HG02973 (cell line): ENCODE data around the gene B3GALT5.
"Not testable (repeated sequence)": the region's sequence is repeated elsewhere in the genome, so short reads cannot be mapped to it uniquely, and the experiment has no call there.

Source experiments
- ATAC-seq: cut with Tn5 transposase; IDR thresholded peaks from one replicate; pipeline ENCODE4 v1.9.1; 2021; ENCODE audit warnings: moderate library complexity; ENCODE audit not compliant: unreplicated experiment

The B3GALT5 gene

DNA sequence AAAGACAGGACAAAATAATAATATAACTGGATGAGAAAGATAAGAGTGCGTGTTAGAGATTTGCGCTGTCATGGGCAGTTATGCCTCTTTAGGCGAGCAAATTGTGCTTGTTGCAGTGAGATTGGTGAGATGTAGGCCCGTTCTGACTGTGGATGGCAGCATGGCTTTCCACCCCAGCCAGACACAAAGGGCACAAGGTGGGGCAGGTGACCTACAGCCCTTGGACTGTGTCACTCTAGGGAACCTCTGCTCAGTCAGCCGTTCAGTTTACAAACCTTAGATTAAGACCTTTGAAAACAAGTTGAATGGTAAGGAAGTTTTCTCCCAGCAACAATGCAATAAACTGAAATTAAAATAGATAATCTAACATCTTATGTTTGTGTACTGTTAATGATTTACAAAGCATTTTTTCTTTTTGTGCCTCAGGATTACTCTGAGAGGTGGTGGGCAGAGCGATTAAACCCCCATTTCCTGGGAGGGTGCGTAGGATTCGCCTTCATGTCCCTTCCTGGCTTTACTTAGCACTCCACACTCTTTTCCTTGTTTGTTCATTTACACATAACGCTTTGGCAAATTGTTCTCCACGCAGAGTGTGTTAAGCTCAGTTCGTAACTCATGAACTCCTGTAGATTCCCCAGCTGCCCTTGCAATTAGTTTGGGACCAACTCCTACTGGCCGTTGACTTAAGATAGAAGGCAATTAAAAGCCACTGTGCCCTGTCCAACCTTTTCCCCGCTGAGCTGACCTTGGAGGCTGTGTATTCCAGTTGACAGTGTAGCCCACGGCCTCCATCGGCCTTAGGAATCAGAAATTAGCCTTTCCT, 74.1 kb downstream of the B3GALT5 start:
- ATAC-seq = no peak

DNA sequence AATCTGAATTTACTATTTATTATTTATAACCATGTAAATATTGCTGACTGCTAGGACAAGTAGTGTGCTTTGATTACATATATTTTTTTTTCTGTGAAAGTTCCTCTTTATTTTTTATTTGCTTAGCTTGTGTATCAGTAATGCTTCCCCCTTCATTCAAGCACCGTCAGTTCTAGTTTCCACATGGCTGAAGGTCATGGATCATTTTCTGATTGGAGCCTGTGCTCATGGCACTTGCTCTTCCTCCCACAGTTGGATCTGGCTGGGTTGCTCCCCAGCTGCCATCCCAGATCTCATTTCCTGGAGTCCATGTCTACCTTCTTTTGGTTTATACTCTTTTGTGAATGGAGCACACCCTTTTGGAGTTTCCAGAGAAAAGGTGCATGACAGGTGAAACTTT, 75.3 kb downstream of the B3GALT5 start:
- no peak for ATAC-seq

DNA sequence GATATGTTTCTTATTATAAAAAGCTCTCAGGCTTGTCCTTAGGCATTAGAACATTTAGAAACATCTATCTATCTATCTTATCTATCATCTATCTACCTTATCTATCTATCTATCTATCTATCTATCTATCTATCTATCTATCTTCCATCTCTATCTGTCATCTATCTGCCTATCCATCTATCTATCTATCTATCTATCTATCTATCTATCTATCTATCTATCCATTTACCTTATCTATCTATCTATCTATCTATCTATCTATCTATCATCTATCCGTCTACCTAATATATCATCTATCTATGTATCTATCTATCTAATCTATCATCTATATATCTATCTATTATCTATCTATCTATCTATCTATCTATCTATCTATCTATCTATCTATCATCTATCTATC, 77.1 kb downstream of the B3GALT5 start:
- not testable (repeated sequence) for ATAC-seq

DNA sequence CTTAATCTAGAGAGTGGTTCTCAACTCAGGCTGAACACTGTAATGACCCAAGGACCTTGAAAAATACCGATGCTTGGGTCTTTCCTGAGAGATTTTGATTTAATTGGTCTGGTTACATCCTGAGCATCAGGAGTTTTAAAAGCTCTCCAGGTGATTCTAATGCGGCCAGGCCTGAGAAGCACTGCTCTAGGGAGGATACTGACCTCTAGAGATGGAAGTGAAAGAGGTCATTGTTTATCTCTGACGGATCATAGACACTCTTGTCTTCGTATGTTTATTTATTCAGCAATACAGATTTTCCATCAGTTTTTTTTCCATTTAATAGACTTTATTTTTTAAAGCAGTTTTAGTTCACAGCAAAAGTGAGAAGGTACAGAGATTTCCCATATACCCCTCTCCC, 77.7 kb downstream of the B3GALT5 start:
- no peak for ATAC-seq

DNA sequence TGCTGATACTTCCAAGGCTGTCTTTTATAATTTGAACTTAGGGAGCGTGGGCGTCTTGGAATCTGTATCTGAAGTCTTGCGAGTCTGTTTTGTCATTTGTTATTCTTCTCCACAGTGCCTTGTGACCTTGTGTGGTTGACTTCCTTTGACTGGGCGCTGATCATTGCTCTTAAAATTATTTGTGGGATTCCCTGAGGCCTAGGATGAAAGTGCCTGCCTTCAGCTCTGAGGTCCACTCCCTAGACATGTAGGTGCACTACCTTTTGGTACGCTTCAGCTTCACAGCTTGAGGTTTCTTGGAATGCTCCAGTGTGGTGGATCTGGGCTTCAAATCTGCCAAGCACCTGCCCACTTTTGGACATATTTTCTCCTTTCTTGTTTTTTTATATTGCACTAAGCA, 82.0 kb downstream of the B3GALT5 start:
- ATAC-seq = no peak

DNA sequence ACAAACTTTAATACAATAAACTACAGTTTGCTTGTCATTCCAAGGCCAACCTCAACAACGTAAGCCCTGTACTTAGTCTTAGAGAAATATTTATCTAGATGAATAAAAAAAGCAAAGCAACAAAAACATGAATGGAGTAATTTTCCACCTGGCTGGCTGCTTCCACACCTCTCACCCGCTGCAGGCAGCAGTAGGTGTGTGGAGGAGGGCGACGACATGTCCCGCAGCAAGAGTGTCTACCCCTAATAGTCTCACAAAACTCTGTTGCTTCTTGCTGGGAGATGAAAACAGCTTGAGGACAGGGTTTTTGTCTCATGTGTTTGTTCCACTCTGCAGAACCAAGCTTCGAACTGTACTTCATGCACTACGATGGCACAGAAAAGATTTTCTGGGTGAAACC, 83.5 kb downstream of the B3GALT5 start:
- no peak for ATAC-seq

DNA sequence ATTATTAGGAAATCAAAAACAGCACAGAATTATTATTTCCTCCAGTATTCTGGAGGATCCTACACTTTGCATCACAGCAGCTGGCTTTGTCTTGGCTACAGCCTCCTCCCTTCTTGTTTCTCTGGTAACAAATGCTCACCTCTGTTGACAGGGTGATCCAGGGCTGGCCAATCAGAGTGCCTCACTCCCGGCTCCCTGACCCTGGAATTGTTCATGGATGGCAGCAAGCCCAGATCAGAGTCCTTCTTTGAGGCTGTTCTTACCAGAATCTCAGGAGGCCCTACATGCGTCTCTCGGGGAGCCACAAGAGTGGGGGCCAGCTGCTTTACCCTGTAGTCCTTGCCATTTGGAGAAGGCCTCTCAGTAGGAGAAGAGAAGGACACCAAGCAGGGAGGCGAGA, 83.9 kb downstream of the B3GALT5 start:
- ATAC-seq = no peak

DNA sequence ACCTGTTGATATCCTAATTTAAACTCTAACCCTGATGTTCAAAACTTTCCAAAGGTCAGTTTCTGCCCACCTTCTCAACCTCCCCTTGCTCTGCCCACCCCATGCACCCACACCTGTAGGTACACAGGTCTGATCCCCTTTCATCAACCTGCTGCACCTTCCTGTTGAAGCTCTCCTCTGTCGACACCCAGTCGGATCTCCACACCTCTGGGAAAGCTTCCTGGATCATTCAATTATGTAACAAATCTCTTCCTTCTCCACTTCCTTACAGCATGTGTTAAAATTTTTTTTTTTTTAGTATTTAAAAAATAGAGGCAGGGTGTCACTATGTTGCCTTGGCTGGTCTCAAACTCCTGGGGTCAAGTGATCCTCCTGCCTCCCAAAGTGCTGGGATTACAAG, 87.6 kb downstream of the B3GALT5 start:
- no peak for ATAC-seq

DNA sequence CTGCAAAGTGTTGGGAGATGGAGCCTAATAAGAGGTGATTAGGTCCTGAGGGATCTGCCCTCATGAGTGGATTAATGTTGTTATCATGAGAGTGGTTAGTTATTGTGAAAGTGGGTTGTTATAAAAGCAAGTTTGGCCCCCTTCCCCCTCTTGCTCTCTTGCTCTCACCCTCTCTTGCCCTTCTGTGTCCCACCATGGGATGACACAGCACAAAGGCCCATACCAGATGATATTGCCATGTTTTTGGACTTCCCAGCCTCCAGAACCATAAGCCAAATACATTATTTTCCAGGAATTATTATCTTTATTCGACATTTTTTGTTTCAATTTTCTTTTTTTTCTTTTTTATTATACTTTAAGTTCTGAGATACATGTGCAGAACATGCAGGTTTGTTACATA, 90.8 kb downstream of the B3GALT5 start:
- ATAC-seq = no peak

DNA sequence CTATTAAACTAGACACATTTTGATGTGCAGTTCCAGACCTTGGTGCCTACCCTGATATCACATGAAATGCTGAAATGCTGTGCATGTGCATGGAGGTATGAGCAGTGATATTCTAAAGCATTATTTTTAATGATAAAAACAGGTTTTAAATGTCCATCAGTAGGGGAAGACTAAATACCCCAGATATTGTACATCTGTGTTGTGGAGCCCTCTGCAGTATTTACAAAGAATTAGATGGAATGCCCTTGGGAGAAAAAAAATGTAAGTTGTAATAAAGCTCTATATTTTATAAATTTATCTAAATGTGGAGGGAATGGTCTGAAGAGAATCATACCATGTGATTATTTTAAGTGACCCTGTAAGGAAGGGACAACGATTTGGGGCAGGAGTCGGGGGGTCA, 93.1 kb downstream of the B3GALT5 start:
- no peak for ATAC-seq

DNA sequence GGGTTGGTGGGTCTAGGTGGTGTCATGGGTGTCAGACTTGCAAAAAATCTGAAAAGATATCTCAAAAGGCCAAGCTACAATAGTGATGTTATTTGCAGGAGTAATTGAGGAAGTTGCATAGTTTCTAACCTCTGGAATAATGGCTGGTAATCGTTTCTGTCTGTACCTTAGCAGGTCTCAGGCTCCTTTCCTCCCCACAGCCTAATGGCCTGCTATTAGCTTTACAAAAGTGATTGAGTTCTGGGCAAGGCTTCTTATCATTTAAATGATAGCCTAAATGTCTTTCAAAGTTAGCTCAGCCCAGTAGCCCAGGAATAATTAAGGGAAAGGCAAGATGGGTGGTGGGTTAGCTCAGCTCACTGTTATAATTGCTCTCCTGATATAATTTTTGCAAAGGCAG, 94.6 kb downstream of the B3GALT5 start:
- no peak for ATAC-seq

DNA sequence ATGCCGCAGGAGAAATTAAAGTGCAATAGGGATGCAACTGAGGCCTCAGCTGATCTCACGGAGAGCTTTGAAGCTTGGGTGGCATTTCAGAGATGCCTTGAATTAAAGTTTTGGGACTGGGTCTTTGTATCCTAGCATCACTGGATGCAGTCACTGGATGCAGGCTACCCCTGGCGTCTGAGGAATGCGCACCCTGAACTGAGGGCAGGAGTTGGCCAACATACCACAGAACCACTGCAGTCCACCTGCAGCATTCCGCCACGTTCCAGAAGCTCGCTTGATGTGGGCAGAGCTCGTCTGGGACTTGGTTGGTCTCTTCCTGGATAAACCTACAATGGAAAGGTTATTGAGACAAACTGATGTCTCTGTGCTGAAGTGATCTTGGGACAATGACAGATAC, 98.1 kb downstream of the B3GALT5 start:
- ATAC-seq = no peak

DNA sequence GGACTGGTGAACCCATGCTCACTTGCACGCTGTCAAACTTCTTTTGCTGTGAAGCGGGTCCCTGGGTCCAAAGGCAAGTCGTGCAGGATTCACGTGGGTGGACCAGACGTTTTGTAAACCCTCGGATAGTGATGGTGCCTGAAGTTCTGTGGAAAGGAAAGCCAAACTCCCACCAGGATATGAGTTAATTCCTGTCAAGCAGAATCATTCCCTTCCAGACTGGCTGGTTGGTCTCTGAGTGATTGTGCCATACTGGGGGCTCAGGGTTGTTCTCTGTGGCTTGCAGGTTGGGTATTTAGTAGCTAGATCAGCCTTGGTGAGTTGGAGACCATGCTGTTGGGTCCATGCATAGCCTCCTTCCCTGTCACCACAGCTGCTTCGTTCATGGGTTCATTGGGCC, 99.5 kb downstream of the B3GALT5 start:
- ATAC-seq = no peak

DNA sequence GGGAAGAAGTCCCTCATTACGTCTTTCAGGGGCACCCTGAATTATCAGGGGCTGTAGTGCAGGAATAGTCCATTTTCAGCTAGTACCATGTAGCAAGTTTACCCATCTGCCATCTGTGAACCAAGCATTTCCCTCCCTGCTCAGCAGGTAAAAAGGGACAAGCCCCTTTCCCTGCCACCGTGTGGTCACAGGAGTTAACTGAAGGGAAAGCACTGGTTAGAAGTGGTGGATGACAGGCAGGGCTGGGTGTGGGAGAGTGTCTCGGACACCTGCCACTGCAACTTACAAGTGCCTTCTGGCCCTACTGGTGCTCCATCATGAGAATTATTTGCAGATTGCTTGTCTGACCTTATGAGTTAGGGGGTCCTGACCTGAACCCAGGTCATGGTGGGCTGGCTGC, 100.2 kb downstream of the B3GALT5 start:
- no peak for ATAC-seq

DNA sequence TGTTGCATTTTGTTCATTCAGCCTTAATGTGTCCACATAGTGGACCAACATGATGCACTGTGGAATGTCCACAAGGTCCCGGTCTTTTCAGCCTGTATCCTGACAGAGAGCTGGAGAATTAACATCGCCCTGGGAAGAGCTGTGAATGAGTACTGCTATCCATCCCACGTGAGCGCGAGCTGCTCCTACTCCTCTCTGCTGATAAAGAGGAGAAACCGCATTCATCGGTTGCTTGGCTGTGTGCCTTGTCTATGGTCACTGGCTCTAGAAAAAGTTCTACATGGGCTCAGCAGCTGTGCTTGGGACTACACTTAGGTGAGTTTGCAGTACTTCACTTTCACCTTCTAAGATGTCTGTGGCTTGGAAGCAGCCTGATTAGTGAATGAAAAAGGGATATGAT, 101.2 kb downstream of the B3GALT5 start:
- ATAC-seq = no peak

DNA sequence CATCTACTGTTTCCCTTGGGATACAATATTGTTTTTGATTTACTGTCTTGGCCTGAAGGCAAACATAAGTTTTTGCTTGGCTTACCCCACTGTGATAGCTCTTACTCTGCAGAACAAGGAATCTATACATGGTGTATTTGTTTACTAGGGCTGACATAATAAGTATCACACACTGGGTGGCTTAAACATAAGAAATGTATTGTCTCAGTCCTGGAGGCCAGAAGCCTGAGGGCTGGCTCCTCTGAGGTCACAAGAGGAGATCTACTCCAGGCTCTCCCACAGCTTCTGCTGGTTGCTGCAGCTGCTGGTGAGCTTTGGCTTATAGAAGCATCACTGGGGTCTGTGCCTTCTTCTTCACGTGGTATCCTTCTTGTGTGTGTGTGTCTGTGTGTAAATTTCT, 101.6 kb downstream of the B3GALT5 start:
- ATAC-seq = no peak

DNA sequence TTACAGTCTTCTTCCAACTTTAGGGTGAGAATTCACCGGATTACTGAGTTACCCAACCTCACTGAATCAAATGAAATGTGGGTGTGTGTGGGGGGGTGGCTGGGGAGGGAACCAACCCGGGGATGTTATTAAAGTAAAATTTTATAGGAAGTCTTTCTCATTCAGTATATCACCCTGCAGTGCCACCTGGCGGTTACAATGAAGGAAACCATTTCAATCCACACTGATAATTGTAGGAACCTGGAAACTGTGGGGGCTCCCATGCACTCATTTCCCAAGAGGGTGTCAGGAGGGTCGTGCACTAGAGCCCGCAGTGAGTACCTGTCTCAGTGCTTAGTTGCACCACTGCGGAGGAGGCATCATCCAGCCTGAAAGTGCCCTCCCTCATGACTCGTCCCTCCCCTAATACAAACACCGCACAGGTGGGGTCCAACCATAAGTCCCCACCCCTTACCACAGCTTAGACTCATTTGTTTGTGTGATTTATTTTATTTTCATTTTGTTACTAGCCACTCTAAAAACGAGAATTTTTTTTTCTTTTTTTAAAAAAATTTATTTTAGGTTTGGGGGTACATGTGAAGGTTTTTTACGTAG, 103.2 kb downstream of the B3GALT5 start:
- ATAC-seq = no peak

DNA sequence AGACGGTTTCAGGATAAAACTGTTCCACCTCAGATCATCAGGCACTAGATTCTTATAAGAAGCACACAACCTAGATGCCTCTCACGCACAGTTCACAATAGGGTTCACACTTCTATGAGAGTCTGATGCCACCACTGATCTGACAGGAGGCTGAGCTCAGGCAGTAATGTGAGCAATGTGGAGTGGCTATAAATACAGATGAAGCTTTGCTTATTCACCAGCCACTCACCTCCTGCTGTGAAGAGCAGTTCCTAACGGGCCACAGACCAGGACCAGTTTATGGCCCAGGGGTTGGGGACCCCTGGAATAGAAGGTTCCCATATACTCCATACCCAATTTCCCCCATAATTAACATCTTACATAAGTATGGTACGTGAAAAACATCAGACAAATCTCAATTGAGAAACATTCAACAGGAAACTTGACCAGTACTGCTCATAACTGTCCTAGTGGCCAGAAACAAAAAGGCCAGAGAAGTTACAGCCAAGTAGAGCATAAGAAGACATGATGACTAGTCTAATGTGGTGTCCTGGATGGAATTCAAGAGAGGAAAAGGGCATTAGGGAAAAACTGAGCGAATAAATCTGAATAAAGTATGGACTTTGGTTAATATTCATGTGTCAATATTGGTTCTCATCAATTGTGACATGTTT, 107.5 kb downstream of the B3GALT5 start:
- no peak for ATAC-seq

DNA sequence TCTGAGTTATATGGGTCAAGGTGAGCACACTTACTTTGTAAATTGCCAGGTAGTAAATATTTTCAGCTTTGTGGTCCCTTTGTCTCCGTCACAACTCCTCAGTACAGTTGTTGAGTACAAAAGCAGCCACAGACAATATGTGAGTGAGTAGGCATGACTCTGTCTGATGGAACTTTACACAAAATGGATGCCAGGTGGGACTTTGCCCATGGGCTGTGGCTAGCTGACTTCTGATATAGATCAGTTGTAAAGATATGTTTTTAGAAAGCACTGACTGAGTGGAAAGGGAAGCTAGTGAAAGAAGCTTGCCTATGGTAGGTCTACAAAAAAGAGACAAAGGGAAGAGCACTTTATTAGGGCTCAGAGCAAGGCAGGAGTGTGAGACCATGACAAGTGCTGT, 109.1 kb downstream of the B3GALT5 start:
- no peak for ATAC-seq
